Mucosa of rectum (tissue), 2 donors: ENCODE measurements around the gene SPDYE4.

Experiments used
- H3K27ac ChIP-seq, 2 donors: one replicate each; pipeline ENCODE4 v1.7.0; 2013; ENCODE audit warnings: inconsistent platforms in 2 of 2, low read depth in 2 of 2, low read length in 2 of 2
- H3K27me3 ChIP-seq, 2 donors: one replicate each; pipeline ENCODE4 v1.7.0; 2013; ENCODE audit warnings: low read length in 2 of 2; ENCODE audit not compliant: control insufficient read depth in 2 of 2, insufficient read depth in 2 of 2
- H3K36me3 ChIP-seq, 2 donors: one replicate each; pipeline ENCODE4 v1.7.0; 2013; ENCODE audit warnings: low read length in 2 of 2; ENCODE audit not compliant: control insufficient read depth in 2 of 2, insufficient read depth in 2 of 2
- H3K4me1 ChIP-seq, 2 donors: one replicate each; pipeline ENCODE4 v1.7.0; 2013; ENCODE audit warnings: low read length in 2 of 2, mild to moderate bottlenecking in 1 of 2; ENCODE audit not compliant: control insufficient read depth in 2 of 2, insufficient read depth in 2 of 2
- H3K4me3 ChIP-seq, 2 donors: one replicate each; pipeline ENCODE4 v1.7.0; 2013; ENCODE audit warnings: low read length in 2 of 2
- H3K9ac ChIP-seq, 2 donors: one replicate each; pipeline ENCODE4 v1.7.0; 2013; ENCODE audit warnings: low read length in 2 of 2, low read depth in 1 of 2, mild to moderate bottlenecking in 1 of 2
- H3K9me3 ChIP-seq, 2 donors: one replicate each; pipeline ENCODE4 v1.7.0; 2013; ENCODE audit warnings: low read length in 2 of 2; ENCODE audit not compliant: control insufficient read depth in 2 of 2
- donor health status: healthy.
- donor health status: Normal muscosa, but diverticular disease.

SPDYE4 gene

DNA sequence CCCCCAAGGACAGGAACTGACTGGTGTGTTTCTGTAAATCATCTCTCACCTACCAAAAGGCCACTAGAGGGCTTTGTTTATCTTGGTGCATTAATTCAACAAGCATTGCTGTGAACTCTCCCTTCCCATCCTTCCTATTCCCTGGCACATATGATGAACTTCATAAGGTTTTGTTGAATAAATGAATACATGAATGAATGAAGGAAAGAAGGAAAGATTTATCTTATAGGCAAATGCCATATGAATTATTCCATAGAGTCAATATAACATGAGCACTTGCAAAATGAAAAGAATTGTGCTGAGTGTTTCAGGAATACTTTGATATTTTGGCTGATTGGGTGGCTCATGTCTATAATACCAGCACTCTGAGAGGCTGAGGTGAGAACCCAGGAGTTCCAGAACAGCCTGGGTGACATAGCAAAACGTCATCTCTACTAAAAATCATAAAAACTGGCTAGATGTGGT, 4.3 kb downstream of the SPDYE4 start:
- Histone ChIP-seq H3K27ac (no peak overlapping the region), H3K36me3 (no peaks in the 10 kb centered on the region), H3K9me3 (no peaks in the 10 kb centered on the region), H3K4me1 (no peaks in the 10 kb centered on the region), H3K27me3 (no peaks in the 10 kb centered on the region), H3K9ac (no peak overlapping the region), H3K4me3 (no peak overlapping the region)

DNA sequence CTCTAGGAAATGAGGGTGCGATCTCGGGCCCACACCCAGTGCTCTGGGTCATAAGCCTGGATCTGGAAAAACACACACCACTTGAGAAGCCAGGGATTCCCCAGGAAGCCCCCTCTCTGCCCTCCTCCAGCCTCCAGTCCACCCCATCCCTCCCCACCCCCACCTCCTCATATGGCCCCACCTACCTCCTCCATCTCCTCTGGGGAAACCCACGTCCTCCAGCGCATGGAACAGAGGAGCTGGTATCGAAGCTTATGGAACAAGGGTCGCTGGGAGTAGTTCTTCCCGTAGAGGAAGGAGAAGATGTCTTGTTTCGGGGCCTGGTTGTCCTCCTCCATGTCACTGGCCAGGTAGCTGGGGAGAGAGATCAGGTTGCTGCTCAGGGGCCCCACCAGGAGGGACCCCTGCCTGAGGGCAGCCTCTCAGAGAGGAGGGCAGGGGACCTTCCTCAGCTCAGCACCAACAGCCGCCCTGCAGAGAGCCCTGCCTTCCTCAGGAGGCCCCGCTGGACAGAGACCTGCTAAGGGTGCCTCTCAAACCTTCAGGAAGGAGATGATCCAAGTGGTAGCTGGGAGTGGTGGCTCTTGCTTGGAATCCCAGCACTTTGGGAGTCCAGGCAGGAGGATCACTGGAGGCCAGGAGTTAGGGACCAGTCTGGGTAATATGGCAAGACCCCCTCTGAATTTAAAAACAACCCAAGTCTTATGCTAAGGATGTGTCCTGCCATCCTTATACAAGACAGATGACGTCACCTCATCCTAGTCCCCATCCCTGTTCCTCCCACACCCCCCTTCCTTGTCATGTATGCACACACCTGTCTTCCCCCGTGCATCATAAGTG, 5.0 kb downstream of the SPDYE4 start:
- Histone ChIP-seq H3K9me3 (no peaks in the 10 kb centered on the region), H3K9ac (no peak overlapping the region), H3K4me1 (no peaks in the 10 kb centered on the region), H3K36me3 (no peaks in the 10 kb centered on the region), H3K27ac (no peak overlapping the region), H3K4me3 (no peak overlapping the region), H3K27me3 (no peaks in the 10 kb centered on the region)

DNA sequence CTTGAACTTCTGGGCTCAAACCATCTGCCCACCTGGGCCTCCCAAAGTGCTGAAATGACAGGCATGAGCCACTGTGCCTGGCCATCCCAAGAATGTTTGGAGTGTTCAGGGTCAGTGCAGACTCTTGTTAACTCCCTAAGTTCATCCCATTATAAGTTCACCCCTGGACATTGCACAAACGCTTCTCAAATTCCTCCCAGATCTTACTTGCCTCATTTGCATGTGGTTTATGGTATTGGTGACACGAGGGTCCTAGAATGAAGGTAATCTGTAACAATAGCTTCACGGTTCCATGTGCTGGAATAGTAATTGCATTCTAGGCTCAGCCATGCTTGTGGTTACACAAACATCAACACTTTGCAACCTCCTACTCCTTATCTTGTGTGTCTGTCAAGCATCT, 8.7 kb downstream of the SPDYE4 start:
- H3K27me3 ChIP-seq, result no peaks in the 10 kb centered on the region
- no peak overlapping the region for H3K27ac ChIP-seq
- no peaks in the 10 kb centered on the region for H3K36me3 ChIP-seq
- H3K9me3 ChIP-seq, result no peaks in the 10 kb centered on the region
- no peak overlapping the region for H3K9ac ChIP-seq
- H3K4me1 ChIP-seq, result peaks cover 0 to 4% of the 10 kb centered on the region in 2 donors
- no peak overlapping the region for H3K4me3 ChIP-seq

DNA sequence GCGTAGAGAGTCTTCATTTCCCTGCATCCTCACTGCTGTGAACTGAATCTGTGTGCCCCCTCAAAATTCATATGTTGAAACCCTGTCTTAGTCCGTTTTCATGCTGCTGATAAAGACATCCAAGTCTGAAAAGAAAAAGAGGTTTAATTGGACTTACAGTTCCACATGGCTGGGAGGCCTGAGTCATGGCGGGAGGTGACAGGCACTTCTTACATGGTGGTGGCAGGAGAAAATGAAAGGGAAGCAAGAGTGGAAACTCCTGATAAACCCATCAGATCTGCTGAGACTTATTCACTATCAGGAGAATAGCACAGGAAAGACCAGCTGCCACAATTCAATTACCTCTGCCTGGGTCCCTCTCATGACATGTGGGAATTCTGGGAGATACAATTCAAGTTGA, 10.6 kb downstream of the SPDYE4 start:
- H3K27ac ChIP-seq, result no peak overlapping the region

DNA sequence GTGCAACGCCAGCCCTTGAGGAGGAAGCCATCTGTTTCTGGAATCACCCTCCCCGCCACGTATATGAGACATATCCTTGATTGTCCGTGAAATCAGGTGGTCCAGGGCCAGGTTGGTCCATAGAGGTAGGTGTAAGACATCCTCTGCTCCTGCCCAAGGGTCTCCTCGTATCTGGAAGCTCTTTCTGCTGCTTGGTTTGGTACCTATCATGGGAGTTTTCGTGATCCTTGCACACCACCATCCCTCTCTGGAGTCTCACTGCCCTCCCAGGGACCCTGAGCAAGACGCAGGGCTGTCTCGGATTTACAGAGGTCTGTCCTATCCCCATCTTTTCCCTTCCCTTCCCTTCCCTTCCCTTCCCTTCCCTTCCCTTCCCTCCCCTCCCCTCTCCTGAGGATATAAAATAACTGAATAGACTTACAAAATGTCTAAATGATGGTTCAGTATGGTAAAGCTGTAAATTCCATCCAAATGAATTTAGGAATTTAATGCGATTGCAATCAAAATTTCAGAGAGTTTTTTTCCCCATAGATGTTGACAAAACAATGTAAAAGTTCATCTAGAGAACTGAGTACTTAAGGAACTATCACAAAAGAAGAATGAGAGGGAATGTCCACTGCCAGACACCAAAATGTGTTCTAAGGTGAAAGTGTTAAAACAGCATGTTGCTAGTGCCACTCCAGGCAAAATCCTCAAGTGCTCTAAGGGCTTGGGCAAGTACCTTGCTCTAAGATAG, 11.7 kb downstream of the SPDYE4 start:
- Histone ChIP-seq H3K27ac (no peak overlapping the region), H3K9me3 (no peaks in the 10 kb centered on the region), H3K4me1 (peaks cover 0 to 4% of the 10 kb centered on the region in 2 donors), H3K4me3 (peak overlapping the region; percentile 54 to 64), H3K9ac (peak overlapping the region; percentile 47 to 48), H3K36me3 (no peaks in the 10 kb centered on the region), H3K27me3 (no peaks in the 10 kb centered on the region)

More for the DNA sequence above, 10.6 kb downstream of the SPDYE4 start:
- H3K27me3 ChIP-seq, result no peaks in the 10 kb centered on the region
- peaks cover 0 to 4% of the 10 kb centered on the region in 2 donors for H3K4me1 ChIP-seq
- no peaks in the 10 kb centered on the region for H3K9me3 ChIP-seq
- no peak overlapping the region for H3K9ac ChIP-seq
- H3K4me3 ChIP-seq, result no peak overlapping the region
- no peaks in the 10 kb centered on the region for H3K36me3 ChIP-seq

DNA sequence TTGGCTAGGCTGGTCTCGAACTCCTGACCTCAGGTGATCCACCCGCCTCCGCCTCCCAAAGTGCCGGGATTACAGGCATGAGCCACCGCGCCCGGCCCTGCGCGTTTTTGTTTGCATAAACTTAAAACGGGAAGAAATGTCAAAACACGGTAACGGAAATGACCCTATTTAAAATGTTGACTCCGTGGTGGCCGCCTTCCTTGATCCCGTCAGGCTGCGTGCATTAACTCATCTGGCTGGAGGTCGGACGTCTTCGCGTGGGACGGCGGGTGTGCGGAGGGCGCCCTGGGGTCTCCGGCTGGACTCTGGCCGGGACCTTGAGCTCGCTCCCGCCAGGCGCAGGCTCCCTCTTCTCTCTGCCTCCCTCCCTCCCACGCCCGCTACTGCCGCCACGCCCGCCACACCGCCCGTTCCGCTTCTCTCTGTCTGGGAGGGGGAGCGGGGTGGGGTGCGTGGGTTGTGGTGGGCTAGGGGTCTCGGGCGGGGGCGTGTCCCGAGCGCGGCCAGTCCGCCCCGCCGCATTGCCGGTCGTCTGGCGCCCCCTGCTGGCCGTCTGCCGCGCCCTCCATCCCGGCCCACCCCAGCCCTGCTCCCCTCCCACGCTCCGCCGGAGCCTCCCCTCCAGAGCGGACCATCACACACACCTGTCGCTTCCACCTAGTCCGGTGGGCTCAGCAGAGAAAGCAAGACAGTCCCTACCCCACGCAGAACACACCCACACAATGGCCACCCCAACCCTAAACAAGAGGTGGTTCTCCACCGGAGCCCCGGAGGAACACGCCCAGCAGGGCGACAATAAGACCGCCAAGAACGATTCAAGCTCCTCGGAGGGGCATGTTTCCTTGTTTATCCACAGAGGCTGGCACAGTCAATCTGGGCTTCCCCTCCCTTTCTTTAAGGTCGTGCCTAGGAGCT, 12.5 kb downstream of the SPDYE4 start:
- H3K9me3 ChIP-seq, result no peaks in the 10 kb centered on the region
- H3K27me3 ChIP-seq, result no peaks in the 10 kb centered on the region
- peak overlapping the region; percentile 47 to 50 for H3K9ac ChIP-seq
- H3K4me1 ChIP-seq, result peaks cover 0 to 4% of the 10 kb centered on the region in 2 donors
- H3K36me3 ChIP-seq, result no peaks in the 10 kb centered on the region
- peak overlapping the region in 1 of 2 donors; percentile 43 for H3K27ac ChIP-seq
- peak overlapping the region; percentile 54 to 73 for H3K4me3 ChIP-seq

DNA sequence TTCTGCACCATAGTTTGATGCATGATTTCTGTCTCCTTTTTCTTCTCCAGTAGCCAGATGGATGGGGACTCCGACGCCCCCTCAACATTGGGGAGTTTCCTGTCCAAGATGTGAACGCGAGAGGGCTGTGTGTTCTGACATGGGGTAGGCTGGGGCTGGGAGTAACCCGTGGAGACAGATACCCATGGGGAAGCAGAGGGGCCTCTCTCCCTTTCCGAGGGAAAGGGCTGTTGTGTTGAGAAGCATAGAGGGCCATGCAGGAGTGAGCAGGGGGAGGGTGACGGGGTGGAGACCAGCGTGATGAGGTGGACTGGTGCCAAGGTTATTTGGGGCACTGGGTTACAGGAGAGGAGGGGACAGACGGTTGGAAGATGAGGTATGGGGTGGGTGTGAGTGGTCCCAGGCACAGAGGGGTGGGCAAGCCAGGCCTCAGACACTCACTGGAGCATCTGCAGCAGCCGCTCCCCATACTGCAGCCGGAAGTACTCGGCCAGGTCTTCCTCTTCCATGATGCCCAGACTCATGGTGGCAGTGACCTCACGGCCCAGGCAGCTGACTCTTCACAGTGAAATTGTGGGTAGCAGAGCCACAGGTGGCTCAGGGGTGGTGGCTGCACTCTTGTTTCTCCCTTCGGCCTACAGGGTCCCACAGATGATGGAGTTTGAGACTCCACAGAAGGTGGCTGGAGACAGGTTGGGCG, 14.1 kb downstream of the SPDYE4 start:
- Histone ChIP-seq H3K4me1 (peaks cover 0 to 4% of the 10 kb centered on the region in 2 donors), H3K9ac (no peak overlapping the region), H3K27ac (no peak overlapping the region), H3K27me3 (no peaks in the 10 kb centered on the region), H3K4me3 (no peak overlapping the region), H3K9me3 (no peaks in the 10 kb centered on the region), H3K36me3 (no peaks in the 10 kb centered on the region)

DNA sequence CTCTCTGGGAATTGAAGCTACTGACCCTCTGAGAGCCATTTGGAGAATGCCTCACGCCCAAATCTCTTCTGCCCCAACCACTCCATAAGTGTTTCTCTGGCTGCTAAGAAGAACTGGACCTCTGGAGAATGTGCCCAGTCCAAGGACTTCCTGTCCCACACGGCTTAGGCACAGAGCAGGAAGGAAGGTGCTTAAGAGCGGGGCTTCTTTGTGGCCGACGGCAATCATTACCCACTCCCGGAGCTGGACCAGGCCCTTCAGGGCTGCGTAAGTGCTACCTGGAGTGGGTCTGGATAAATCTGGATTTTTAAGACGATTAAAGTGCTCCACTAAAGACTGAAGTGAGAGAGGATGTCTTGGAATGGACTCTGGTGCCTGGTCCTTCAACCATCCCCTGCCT, 15.5 kb downstream of the SPDYE4 start:
- Histone ChIP-seq H3K4me3 (no peak overlapping the region), H3K9me3 (no peaks in the 10 kb centered on the region), H3K27ac (no peak overlapping the region), H3K4me1 (peaks cover 0 to 4% of the 10 kb centered on the region in 2 donors), H3K9ac (no peak overlapping the region), H3K27me3 (no peaks in the 10 kb centered on the region), H3K36me3 (no peaks in the 10 kb centered on the region)

DNA sequence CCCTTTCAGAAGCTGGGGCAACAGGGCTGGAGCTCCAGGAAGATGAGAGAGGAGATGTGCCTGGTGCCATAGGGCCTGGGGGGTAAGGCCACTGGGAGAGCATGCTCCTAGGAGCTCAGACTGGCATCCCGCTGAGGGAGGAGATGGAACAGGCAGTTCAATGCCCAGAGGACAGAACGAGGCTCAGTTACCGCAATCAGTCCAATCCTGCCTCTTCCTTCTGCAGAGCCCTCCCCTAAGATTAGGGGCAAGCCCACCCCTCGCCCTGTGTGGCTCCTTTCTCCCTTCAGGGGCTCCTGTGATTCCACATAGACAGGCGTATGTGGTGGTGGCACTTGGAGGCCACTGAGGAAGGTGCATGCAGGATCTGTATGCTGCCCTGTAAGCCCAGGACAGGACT, 16.1 kb downstream of the SPDYE4 start:
- H3K27ac ChIP-seq, result no peak overlapping the region
- H3K36me3 ChIP-seq, result no peaks in the 10 kb centered on the region
- no peak overlapping the region for H3K4me3 ChIP-seq
- no peaks in the 10 kb centered on the region for H3K9me3 ChIP-seq
- H3K4me1 ChIP-seq, result peaks cover 0 to 4% of the 10 kb centered on the region in 2 donors
- H3K9ac ChIP-seq, result no peak overlapping the region
- no peaks in the 10 kb centered on the region for H3K27me3 ChIP-seq
